ENCODE measurements around the gene DYNLRB1. TPM values are rescaled to one million over a fixed set of nuclear protein-coding genes. Genes with fewer than 3 reads are reported as not detected.
A peak's percentile ranks its signal among the peaks of the same experiment; 100 is the strongest.

Gene DYNLRB1
- total and polyA plus RNA-seq, 2 of the 13 experiments (the other 11 are each of a cell fraction or from before 2014, with no cell fraction given) = 140 to 244 TPM

DNA sequence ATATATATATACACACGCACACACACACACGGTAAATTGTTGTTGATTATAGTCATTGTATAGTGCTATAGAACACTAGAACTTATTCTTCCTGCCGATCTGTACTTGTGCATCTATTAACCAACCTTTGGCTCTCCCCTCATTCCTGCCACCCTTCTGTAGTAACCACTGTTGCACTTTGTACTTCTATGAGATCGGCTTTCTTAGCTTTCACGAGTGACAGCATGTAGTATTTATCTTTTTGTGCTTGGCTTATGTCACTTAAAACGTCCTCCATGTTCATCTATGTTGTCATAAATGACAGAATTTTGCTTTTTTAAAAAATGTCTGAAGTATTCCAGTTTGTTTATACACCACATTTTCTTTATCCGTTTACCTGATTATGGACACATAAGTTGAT is 20.9 kb upstream of the DYNLRB1 start (continued):
- TF ChIP-seq, protein P1, sequence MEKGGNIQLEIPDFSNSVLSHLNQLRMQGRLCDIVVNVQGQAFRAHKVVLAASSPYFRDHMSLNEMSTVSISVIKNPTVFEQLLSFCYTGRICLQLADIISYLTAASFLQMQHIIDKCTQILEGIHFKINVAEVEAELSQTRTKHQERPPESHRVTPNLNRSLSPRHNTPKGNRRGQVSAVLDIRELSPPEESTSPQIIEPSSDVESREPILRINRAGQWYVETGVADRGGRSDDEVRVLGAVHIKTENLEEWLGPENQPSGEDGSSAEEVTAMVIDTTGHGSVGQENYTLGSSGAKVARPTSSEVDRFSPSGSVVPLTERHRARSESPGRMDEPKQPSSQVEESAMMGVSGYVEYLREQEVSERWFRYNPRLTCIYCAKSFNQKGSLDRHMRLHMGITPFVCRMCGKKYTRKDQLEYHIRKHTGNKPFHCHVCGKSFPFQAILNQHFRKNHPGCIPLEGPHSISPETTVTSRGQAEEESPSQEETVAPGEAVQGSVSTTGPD (CRISPR knock-in tag; IDR thresholded peaks at IDR 0.05) = no peak
- no peak for TF ChIP-seq ZFAT (CRISPR knock-in tag; conservative IDR thresholded peaks at IDR 0.05)
- TF ChIP-seq ZNF569 (CRISPR knock-in tag; IDR thresholded peaks at IDR 0.05; ENCODE audit: borderline replicate concordance) = no peak
- no peak for TF ChIP-seq ZNF10 (CRISPR knock-in tag; IDR thresholded peaks at IDR 0.05; ENCODE audit: borderline replicate concordance, low read depth)
- TF ChIP-seq, protein P2, sequence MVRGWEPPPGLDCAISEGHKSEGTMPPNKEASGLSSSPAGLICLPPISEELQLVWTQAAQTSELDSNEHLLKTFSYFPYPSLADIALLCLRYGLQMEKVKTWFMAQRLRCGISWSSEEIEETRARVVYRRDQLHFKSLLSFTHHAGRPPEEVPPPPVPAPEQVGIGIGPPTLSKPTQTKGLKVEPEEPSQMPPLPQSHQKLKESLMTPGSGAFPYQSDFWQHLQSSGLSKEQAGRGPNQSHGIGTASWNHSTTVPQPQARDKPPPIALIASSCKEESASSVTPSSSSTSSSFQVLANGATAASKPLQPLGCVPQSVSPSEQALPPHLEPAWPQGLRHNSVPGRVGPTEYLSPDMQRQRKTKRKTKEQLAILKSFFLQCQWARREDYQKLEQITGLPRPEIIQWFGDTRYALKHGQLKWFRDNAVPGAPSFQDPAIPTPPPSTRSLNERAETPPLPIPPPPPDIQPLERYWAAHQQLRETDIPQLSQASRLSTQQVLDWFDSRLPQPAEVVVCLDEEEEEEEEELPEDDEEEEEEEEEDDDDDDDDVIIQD (CRISPR knock-in tag; IDR thresholded peaks at IDR 0.05; ENCODE audit: low read depth) = peak; percentile 90; the same call in 1 of the 2 replicates
- no peak for TF ChIP-seq KDM6A (CRISPR knock-in tag; IDR thresholded peaks at IDR 0.05; ENCODE audit: low read depth)
- TF ChIP-seq, protein P3, sequence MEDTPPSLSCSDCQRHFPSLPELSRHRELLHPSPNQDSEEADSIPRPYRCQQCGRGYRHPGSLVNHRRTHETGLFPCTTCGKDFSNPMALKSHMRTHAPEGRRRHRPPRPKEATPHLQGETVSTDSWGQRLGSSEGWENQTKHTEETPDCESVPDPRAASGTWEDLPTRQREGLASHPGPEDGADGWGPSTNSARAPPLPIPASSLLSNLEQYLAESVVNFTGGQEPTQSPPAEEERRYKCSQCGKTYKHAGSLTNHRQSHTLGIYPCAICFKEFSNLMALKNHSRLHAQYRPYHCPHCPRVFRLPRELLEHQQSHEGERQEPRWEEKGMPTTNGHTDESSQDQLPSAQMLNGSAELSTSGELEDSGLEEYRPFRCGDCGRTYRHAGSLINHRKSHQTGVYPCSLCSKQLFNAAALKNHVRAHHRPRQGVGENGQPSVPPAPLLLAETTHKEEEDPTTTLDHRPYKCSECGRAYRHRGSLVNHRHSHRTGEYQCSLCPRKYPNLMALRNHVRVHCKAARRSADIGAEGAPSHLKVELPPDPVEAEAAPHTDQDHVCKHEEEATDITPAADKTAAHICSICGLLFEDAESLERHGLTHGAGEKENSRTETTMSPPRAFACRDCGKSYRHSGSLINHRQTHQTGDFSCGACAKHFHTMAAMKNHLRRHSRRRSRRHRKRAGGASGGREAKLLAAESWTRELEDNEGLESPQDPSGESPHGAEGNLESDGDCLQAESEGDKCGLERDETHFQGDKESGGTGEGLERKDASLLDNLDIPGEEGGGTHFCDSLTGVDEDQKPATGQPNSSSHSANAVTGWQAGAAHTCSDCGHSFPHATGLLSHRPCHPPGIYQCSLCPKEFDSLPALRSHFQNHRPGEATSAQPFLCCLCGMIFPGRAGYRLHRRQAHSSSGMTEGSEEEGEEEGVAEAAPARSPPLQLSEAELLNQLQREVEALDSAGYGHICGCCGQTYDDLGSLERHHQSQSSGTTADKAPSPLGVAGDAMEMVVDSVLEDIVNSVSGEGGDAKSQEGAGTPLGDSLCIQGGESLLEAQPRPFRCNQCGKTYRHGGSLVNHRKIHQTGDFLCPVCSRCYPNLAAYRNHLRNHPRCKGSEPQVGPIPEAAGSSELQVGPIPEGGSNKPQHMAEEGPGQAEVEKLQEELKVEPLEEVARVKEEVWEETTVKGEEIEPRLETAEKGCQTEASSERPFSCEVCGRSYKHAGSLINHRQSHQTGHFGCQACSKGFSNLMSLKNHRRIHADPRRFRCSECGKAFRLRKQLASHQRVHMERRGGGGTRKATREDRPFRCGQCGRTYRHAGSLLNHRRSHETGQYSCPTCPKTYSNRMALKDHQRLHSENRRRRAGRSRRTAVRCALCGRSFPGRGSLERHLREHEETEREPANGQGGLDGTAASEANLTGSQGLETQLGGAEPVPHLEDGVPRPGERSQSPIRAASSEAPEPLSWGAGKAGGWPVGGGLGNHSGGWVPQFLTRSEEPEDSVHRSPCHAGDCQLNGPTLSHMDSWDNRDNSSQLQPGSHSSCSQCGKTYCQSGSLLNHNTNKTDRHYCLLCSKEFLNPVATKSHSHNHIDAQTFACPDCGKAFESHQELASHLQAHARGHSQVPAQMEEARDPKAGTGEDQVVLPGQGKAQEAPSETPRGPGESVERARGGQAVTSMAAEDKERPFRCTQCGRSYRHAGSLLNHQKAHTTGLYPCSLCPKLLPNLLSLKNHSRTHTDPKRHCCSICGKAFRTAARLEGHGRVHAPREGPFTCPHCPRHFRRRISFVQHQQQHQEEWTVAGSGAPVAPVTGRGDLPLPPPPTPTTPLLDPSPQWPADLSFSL (CRISPR knock-in tag; IDR thresholded peaks at IDR 0.05) = no peak
- TF ChIP-seq POGZ (CRISPR knock-in tag; IDR thresholded peaks at IDR 0.05) = peak; percentile 40; the same call in 1 of the 2 replicates
- TF ChIP-seq MAFK (conservative IDR thresholded peaks at IDR 0.05 in 1 of 2, IDR thresholded peaks at IDR 0.05 in 1 of 2; ENCODE audit: low read length in 2 of 2) = no peak
- TF ChIP-seq, protein P4, sequence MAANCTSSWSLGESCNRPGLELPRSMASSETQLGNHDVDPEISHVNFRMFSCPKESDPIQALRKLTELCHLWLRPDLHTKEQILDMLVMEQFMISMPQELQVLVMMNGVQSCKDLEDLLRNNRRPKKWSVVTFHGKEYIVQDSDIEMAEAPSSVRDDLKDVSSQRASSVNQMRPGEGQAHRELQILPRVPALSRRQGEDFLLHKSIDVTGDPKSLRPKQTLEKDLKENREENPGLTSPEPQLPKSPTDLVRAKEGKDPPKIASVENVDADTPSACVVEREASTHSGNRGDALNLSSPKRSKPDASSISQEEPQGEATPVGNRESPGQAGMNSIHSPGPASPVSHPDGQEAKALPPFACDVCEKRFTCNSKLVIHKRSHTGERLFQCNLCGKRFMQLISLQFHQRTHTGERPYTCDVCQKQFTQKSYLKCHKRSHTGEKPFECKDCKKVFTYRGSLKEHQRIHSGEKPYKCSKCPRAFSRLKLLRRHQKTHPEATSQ (CRISPR knock-in tag; IDR thresholded peaks at IDR 0.05; ENCODE audit: borderline replicate concordance) = no peak
- TF ChIP-seq, protein P5, sequence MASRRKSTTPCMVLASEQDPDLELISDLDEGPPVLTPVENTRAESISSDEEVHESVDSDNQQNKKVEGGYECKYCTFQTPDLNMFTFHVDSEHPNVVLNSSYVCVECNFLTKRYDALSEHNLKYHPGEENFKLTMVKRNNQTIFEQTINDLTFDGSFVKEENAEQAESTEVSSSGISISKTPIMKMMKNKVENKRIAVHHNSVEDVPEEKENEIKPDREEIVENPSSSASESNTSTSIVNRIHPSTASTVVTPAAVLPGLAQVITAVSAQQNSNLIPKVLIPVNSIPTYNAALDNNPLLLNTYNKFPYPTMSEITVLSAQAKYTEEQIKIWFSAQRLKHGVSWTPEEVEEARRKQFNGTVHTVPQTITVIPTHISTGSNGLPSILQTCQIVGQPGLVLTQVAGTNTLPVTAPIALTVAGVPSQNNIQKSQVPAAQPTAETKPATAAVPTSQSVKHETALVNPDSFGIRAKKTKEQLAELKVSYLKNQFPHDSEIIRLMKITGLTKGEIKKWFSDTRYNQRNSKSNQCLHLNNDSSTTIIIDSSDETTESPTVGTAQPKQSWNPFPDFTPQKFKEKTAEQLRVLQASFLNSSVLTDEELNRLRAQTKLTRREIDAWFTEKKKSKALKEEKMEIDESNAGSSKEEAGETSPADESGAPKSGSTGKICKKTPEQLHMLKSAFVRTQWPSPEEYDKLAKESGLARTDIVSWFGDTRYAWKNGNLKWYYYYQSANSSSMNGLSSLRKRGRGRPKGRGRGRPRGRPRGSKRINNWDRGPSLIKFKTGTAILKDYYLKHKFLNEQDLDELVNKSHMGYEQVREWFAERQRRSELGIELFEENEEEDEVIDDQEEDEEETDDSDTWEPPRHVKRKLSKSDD (CRISPR knock-in tag; IDR thresholded peaks at IDR 0.05; ENCODE audit: low read depth) = no peak
- no peak for TF ChIP-seq ZNF510 (CRISPR knock-in tag; IDR thresholded peaks at IDR 0.05; ENCODE audit: low read depth)
- no peak for TF ChIP-seq ISX (CRISPR knock-in tag; conservative IDR thresholded peaks at IDR 0.05)
- TF ChIP-seq, protein P6, sequence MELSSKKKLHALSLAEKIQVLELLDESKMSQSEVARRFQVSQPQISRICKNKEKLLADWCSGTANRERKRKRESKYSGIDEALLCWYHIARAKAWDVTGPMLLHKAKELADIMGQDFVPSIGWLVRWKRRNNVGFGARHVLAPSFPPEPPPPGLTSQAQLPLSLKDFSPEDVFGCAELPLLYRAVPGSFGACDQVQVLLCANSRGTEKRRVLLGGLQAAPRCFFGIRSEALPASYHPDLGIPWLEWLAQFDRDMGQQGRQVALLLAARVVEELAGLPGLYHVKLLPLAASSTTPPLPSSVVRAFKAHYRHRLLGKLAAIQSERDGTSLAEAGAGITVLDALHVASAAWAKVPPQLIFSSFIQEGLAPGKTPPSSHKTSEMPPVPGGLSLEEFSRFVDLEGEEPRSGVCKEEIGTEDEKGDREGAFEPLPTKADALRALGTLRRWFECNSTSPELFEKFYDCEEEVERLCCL (CRISPR knock-in tag; IDR thresholded peaks at IDR 0.05; ENCODE audit: borderline replicate concordance) = no peak

All from HepG2 (cell line).